Esophagus muscularis mucosa (tissue), 4 donors: ENCODE data around the gene TRMU. TPM values are rescaled to one million over a fixed set of nuclear protein-coding genes. Genes with fewer than 3 reads are reported as not detected.
"Not testable (repeated sequence)": the region's sequence is repeated elsewhere in the genome, so short reads cannot be mapped to it uniquely, and the experiment has no call there.

Experiments used
- DNase-seq: peaks from one replicate; pipeline ENCODE4 v3.0.0-alpha.2; 2017; ENCODE audit errors: extremely low spot score
- H3K27ac ChIP-seq, 4 donors: fragments of 200-600 bp; sonication (generic); replicated peaks in 1 of 4; 1 replicate in 3 of 4; 2 replicates in 1 of 4; pipeline ENCODE4 v1.5.1; 2016 to 2019; ENCODE audit warnings: mild to moderate bottlenecking in 1 of 4
- H3K27me3 ChIP-seq, 4 donors: fragments of 200-600 bp; sonication (generic); one replicate each; pipeline versions ENCODE4 v1.5.1 to v1.6.0; 2016 to 2019
- H3K36me3 ChIP-seq, 4 donors: fragments of 200-600 bp; sonication (generic); one replicate each; pipeline ENCODE4 v1.5.1; 2016 to 2019
- H3K4me1 ChIP-seq, 4 donors: fragments of 200-600 bp; sonication (generic); one replicate each; pipeline ENCODE4 v1.5.1; 2016 to 2019
- H3K4me3 ChIP-seq, 4 donors: fragments of 200-600 bp; sonication (generic); 1 replicate in 2 of 4; 2 replicates in 2 of 4; pipeline ENCODE4 v1.5.1; 2016 to 2019; ENCODE audit warnings: mild to moderate bottlenecking in 4 of 4, moderate library complexity in 1 of 4
- H3K9me3 ChIP-seq, 4 donors: fragments of 200-600 bp; sonication (generic); 1 replicate in 3 of 4; 2 replicates in 1 of 4; pipeline ENCODE4 v1.5.1; 2016 to 2019
- CTCF ChIP-seq, 3 experiments: fragments of 200-600 bp in 2 of 3; fragments of 450-650 bp in 1 of 3; sonication (generic) in 2 of 3; IDR thresholded peaks; one replicate each; pipeline ENCODE4 v1.5.1; 2017 to 2019; ENCODE audit warnings: antibody characterized with exemption in 3 of 3, mild to moderate bottlenecking in 2 of 3, moderate library complexity in 1 of 3
- EP300 ChIP-seq: sonication (generic); formaldehyde crosslinking; IDR thresholded peaks from one replicate; pipeline ENCODE4 v1.6.1; 2017; ENCODE audit warnings: antibody characterized with exemption
- POLR2A ChIP-seq: fragments of 450-650 bp; IDR thresholded peaks from one replicate; pipeline ENCODE4 v1.6.1; 2017; ENCODE audit warnings: antibody characterized with exemption, moderate library complexity, mild to moderate bottlenecking, low read depth
- POLR2AphosphoS5 ChIP-seq, 2 donors: sonication (generic); formaldehyde crosslinking; IDR thresholded peaks; one replicate each; pipeline ENCODE4 v1.6.1; 2017; ENCODE audit warnings: antibody characterized with exemption in 2 of 2
- WGBS: methylation state at CpG from one replicate; pipeline ENCODE4 v1.1.5; 2018; 5-methylcytosine and 5-hydroxymethylcytosine counted together
- intact Hi-C: fragments of 100-400 bp; cut with DNase I; formaldehyde crosslinking; loops from one replicate; pipeline ENCODE4 v1.15.1; 2023
- total RNA-seq, 4 donors: library from RNA; depleted of rRNA; stranded (reverse); fragments of >200 nt; gene quantifications; one replicate each; pipeline versions ENCODE4 v1.1.0 to v1.2.1, GENCODE V29; 2016

The TRMU gene
- total RNA-seq, 4 donors from 2014 or later: 18.1 to 23.6 (median 20.6) TPM

- 98% methylated on average over 8 of the region's 8 CpGs for WGBS
- Histone ChIP-seq H3K36me3 (no peaks in the 10 kb centered on the region), H3K27me3 (no peaks in the 10 kb centered on the region), H3K9me3 (no peaks in the 10 kb centered on the region), H3K27ac (no peak overlapping the region), H3K4me1 (no peaks in the 10 kb centered on the region), H3K4me3 (no peak overlapping the region)
- TF ChIP-seq CTCF (IDR thresholded peaks at IDR 0.05) (no peak), POLR2AphosphoS5 (IDR thresholded peaks at IDR 0.05) (no peak), EP300 (no peak), POLR2A (no peak)
- DNase-seq: no peak
- intact Hi-C loops: loop anchor here (5.0 kb wide), 1 partner anchor 315 kb away; no protein-coding TSS in a partner anchor
These were observed 23.5 kb upstream of the TRMU start for GRCh38 chr22:46312056-46312455.

- 100% methylated on average over 2 of the region's 2 CpGs for WGBS
- H3K27me3 ChIP-seq, DNase-seq, H3K4me1 ChIP-seq, H3K27ac ChIP-seq, H3K9me3 ChIP-seq, H3K36me3 ChIP-seq, H3K4me3 ChIP-seq: not testable (repeated sequence)
- intact Hi-C loops: loop anchor here (5.0 kb wide), 1 partner anchor 316 kb away; no protein-coding TSS in a partner anchor
These were observed 22.7 kb upstream of the TRMU start for GRCh38 chr22:46312848-46313247.

GRCh38 chr22:46315976-46316375 lies 19.5 kb upstream of the TRMU start:
- intact Hi-C loops: no loop called here
- WGBS: 96% methylated on average over 11 of the region's 12 CpGs
- TF ChIP-seq CTCF (IDR thresholded peaks at IDR 0.05) (no peak), EP300 (no peak), POLR2AphosphoS5 (IDR thresholded peaks at IDR 0.05) (no peak)
- Histone ChIP-seq H3K36me3 (no peaks in the 10 kb centered on the region), H3K4me3 (no peak overlapping the region), H3K27ac (no peak overlapping the region), H3K27me3 (no peaks in the 10 kb centered on the region), H3K9me3 (no peaks in the 10 kb centered on the region), H3K4me1 (no peaks in the 10 kb centered on the region)
- no peak for DNase-seq

- intact Hi-C loops: no loop called here
- no peak overlapping the region for H3K4me3 ChIP-seq
- WGBS: 94% methylated on average over 12 of the region's 20 CpGs
- DNase-seq: no peak
- H3K4me1 ChIP-seq: no peaks in the 10 kb centered on the region
- no peaks in the 10 kb centered on the region for H3K36me3 ChIP-seq
- no peaks in the 10 kb centered on the region for H3K27me3 ChIP-seq
- H3K27ac ChIP-seq: no peak overlapping the region
- no peaks in the 10 kb centered on the region for H3K9me3 ChIP-seq
- no peak for TF ChIP-seq EP300
- TF ChIP-seq CTCF (IDR thresholded peaks at IDR 0.05): no peak
- TF ChIP-seq POLR2A: no peak
- TF ChIP-seq POLR2AphosphoS5 (IDR thresholded peaks at IDR 0.05): no peak
These were observed 17.9 kb upstream of the TRMU start for GRCh38 chr22:46317646-46318045.

- H3K4me1 ChIP-seq: no peaks in the 10 kb centered on the region
- intact Hi-C loops: no loop called here
- H3K4me3 ChIP-seq: no peak overlapping the region
- 97% methylated on average over 14 of the region's 15 CpGs for WGBS
- H3K9me3 ChIP-seq: no peaks in the 10 kb centered on the region
- no peak for DNase-seq
- TF ChIP-seq POLR2A (no peak), EP300 (no peak), CTCF (IDR thresholded peaks at IDR 0.05) (no peak), POLR2AphosphoS5 (IDR thresholded peaks at IDR 0.05) (no peak)
- no peaks in the 10 kb centered on the region for H3K27me3 ChIP-seq
- H3K36me3 ChIP-seq: no peaks in the 10 kb centered on the region
- no peak overlapping the region for H3K27ac ChIP-seq
These were observed 16.9 kb upstream of the TRMU start for GRCh38 chr22:46318576-46318975.
